Neural progenitor cell (in vitro differentiated cells): Measurements from ENCODE around the gene POR.

ENCODE experiments used
- EZH2 ChIP-seq: fragments of 200-600 bp; sonication (generic); IDR thresholded peaks from 2 replicates; pipeline ENCODE4 v1.6.1; 2017; ENCODE audit warnings: antibody characterized with exemption, mild to moderate bottlenecking, moderate library complexity
- EZH2phosphoT487 ChIP-seq: fragments of 200-600 bp; sonication (generic); IDR thresholded peaks from 2 replicates; pipeline ENCODE4 v1.6.1; 2017; ENCODE audit warnings: antibody characterized with exemption
- TF ChIP-seq, protein P1 (sequence below): fragments of 200-600 bp; sonication (generic); IDR thresholded peaks from 2 replicates; pipeline ENCODE4 v1.5.1; 2017; ENCODE audit warnings: antibody characterized with exemption, mild to moderate bottlenecking

GRCh38 chr7:75885036-75885435 is 29.9 kb upstream of the POR start:
- TF ChIP-seq, protein P1, sequence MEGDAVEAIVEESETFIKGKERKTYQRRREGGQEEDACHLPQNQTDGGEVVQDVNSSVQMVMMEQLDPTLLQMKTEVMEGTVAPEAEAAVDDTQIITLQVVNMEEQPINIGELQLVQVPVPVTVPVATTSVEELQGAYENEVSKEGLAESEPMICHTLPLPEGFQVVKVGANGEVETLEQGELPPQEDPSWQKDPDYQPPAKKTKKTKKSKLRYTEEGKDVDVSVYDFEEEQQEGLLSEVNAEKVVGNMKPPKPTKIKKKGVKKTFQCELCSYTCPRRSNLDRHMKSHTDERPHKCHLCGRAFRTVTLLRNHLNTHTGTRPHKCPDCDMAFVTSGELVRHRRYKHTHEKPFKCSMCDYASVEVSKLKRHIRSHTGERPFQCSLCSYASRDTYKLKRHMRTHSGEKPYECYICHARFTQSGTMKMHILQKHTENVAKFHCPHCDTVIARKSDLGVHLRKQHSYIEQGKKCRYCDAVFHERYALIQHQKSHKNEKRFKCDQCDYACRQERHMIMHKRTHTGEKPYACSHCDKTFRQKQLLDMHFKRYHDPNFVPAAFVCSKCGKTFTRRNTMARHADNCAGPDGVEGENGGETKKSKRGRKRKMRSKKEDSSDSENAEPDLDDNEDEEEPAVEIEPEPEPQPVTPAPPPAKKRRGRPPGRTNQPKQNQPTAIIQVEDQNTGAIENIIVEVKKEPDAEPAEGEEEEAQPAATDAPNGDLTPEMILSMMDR: no peak
- TF ChIP-seq EZH2phosphoT487: no peak
- TF ChIP-seq EZH2: no peak
